Motor neuron (in vitro differentiated cells): ENCODE measurements around the gene RNASET2. TPM values are rescaled to one million over a fixed set of nuclear protein-coding genes. Genes with fewer than 3 reads are reported as not detected.

Experiments
- ATAC-seq, 8 experiments: fragments of 200-7000 bp; cut with Tn5 transposase; replicated peaks in 6 of 8; 2 replicates each; pipeline ENCODE4 v1.8.0; 2021; ENCODE audit warnings: mild to moderate bottlenecking in 8 of 8, moderate library complexity in 8 of 8
- H3K27ac ChIP-seq, 2 donors: fragments of 250-450 bp; sonication (Bioruptor Pico); 2 replicates each; pipeline ENCODE4 v1.9.0; 2021; ENCODE audit warnings: antibody characterized with exemption in 2 of 2, mild to moderate bottlenecking in 2 of 2, moderate library complexity in 1 of 2
- H3K4me1 ChIP-seq, 2 donors: fragments of 250-450 bp; sonication (Bioruptor Pico); replicated peaks in 1 of 2; 2 replicates each; pipeline ENCODE4 v1.6.1; 2021; ENCODE audit warnings: antibody characterized with exemption in 2 of 2, mild to moderate bottlenecking in 2 of 2, moderate library complexity in 1 of 2
- H3K4me3 ChIP-seq, 5 donors: fragments of 250-450 bp; sonication (Bioruptor Pico); 2 replicates each; pipeline ENCODE4 v1.9.0; 2021; ENCODE audit warnings: antibody characterized with exemption in 5 of 5, mild to moderate bottlenecking in 5 of 5, moderate library complexity in 4 of 5
- WGBS, 10 experiments: fragments of 450-650 bp; shearing (Covaris generic); methylation state at CpG; one replicate each; pipeline ENCODE4 v1.0.0; 2022; 5-methylcytosine and 5-hydroxymethylcytosine counted together
- in situ Hi-C, 9 experiments: fragments of 400-800 bp; cut with MboI; loops; one replicate each; pipeline ENCODE4 v1.15.0; 2021; ENCODE audit warnings: low sequenced_read_pairs in 9 of 9, low pct_unique_long_range_greater_than_20kb in 2 of 9; ENCODE audit not compliant: unreplicated experiment in 9 of 9
- total RNA-seq, 8 experiments: library from RNA; unstranded; fragments of 300-600 nt; gene quantifications; 2 replicates each; pipeline versions ENCODE4 v1.2.3 to v1.2.4, GENCODE V29; 2022

RNASET2 gene
- total RNA-seq, 8 experiments from 2014 or later: 12.9 to 55.2 (median 17.3) TPM

DNA sequence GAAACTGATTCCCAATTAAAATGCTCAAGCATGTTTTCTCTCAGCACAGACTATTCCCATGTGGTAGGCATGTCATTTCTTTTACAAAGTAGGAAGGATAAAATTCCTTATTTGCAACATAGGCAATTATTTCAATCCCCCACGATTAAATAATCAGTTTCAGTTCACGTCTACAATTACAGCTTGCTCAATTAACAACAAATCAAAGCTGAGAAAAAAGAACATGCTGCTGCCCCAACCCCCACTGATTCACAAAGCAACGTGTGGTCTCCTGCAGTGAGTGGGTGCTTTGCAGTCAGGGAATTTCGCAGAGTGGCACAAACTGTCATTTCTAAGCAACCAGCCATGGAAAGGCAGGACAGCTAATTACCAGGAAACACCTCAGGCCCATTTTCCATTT, 17.0 kb downstream of the RNASET2 start:
- ATAC-seq: peak in 1 of 8 experiments; percentile 36
- peaks cover 0 to 8% of the 10 kb centered on the region in 2 donors for H3K4me1 ChIP-seq
- in situ Hi-C loops: no loop called here
- H3K27ac ChIP-seq: no peak overlapping the region
- 31 to 89% (median 62%) methylated on average over 1 to 4 of the region's 4 CpGs; no CpG with 5 or more reads in 2 of the 10 experiments for WGBS, 10 experiments
- no peak overlapping the region for H3K4me3 ChIP-seq

DNA sequence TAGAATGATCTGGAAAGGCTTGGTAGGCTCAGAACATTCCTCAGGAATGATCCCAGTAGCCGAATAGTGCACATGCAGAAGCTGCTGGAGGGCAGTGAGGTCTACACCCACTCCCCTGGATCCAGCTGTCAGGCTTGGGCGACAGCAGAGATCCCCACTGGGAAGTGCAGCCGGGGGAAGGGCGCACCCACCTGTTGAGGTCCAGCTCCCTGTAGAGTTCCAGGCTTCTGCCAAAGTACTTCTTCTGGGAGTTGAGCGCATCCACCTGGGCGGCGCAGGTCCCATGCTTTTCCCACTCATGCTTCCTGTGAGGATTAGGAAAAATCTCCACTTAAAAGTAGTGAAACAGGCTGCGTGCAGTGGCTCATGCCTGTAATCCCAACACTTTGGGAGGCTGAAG, 17.6 kb downstream of the RNASET2 start:
- no peak for ATAC-seq
- 80 to 100% (median 93%) methylated on average over 1 to 4 of the region's 8 CpGs; no CpG with 5 or more reads in 5 of the 10 experiments for WGBS, 10 experiments
- H3K4me3 ChIP-seq: no peak overlapping the region
- in situ Hi-C loops: no loop called here
- H3K4me1 ChIP-seq: peaks cover 0 to 8% of the 10 kb centered on the region in 2 donors
- no peak overlapping the region for H3K27ac ChIP-seq

DNA sequence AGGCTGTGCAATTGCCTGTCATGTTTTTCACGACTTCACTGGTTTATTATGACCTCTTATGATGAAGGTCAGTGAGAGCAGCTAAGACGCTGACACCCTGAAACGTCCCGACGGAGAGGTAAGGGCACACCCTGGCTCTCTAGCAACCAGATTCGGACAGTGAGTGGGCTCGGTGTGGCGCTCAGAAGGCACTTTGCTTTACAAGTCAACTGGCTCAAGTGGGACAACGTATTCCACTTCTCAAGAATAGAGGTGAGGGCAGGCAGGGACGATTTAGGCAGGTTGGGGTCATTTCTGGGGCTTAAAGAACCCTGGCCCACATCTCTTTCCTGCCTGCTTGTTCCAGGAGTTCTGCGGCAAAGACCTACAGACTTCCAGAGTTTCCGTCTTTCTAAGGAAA, 18.2 kb downstream of the RNASET2 start:
- Histone ChIP-seq H3K27ac (no peak overlapping the region), H3K4me1 (peaks cover 0 to 8% of the 10 kb centered on the region in 2 donors), H3K4me3 (no peak overlapping the region)
- ATAC-seq: no peak
- WGBS, 10 experiments: 76 to 100% (median 92%) methylated on average over 1 to 11 of the region's 12 CpGs; no CpG with 5 or more reads in 3 of the 10 experiments
- in situ Hi-C loops: no loop called here

DNA sequence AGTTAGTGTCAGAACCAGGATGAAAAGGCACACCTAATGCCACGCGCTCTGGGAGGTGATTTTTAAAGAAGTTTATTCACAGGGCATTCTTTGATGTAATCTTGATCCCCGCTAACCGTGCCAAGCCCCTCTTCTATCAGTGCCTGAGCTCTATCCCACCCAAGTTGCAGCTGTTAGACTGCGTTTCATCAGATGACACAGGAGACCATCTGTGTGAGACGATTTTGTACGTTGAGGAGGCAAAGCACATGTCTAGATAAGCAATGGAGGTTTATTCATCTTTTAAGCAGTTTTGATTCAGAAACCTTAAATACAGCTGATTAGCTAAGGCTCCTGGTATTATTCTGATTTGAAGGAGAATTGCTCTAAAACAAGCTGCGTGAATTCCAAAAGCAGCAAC, 18.6 kb downstream of the RNASET2 start:
- in situ Hi-C loops: no loop called here
- H3K27ac ChIP-seq: no peak overlapping the region
- H3K4me3 ChIP-seq: no peak overlapping the region
- peaks cover 0 to 8% of the 10 kb centered on the region in 2 donors for H3K4me1 ChIP-seq
- WGBS, 10 experiments: 76 to 100% (median 100%) methylated on average over 1 to 7 of the region's 8 CpGs; no CpG with 5 or more reads in 1 of the 10 experiments
- no peak for ATAC-seq

DNA sequence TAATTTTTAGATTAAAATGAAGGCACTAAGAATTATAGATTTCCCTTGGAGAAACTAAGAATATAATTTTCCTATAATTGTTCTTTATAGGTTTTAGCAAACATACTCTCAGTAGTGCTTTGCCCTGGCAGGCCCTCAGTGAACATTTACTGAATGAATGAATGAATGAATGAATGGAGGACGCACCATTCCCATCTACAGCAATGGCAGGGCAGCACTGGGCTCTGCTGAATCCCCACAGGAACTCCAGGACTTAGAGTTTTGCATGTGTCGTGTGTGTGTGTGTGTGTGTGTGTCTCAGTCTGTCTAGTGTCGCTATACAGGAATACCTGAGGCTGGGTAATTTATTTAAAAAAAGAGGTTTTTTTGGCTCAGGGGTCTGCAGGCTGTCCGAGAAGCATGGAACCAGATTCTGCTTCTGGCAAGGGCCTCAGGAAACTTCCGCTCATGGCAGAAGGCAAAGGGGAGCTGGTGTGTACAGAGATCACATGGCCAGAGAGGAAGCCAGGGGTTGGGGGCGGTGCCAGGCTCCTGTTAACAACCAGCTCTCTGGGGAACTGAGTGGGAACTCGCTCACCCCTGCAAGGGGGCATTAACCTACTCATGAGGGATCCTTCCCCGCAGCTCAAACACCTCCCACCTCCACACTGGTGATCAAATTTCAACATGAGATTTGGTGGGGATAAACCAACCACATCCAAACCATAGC, 20.1 kb downstream of the RNASET2 start:
- Histone ChIP-seq H3K4me3 (no peak overlapping the region), H3K4me1 (peaks cover 0 to 8% of the 10 kb centered on the region in 2 donors), H3K27ac (no peak overlapping the region)
- ATAC-seq: no peak
- in situ Hi-C loops: no loop called here
- WGBS, 10 experiments: 41 to 85% (median 74%) methylated on average over 2 to 7 of the region's 8 CpGs; no CpG with 5 or more reads in 3 of the 10 experiments

DNA sequence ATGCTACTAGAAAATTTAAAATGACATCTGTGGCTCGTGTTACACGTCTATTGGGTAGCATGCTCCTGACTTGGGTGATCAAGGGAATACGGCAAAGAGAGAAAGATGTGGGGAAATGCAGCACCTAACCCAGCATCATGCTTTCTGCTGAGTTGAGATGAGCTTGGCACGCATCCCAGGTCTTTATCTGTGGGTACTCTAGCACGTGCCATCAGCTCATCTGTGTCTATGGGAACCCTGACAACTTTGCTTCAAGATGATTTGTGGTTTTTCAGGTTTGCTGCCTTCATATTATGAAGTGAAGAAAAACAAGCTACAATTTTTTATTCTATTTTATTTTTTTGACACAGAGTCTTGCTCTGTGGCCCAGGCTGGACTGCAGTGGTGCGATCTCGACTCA, 21.0 kb downstream of the RNASET2 start:
- in situ Hi-C loops: no loop called here
- no peak overlapping the region for H3K4me3 ChIP-seq
- WGBS, 10 experiments: 82 to 100% (median 96%) methylated on average over 1 to 6 of the region's 7 CpGs
- no peak for ATAC-seq
- H3K27ac ChIP-seq: no peak overlapping the region
- peaks cover 0 to 8% of the 10 kb centered on the region in 2 donors for H3K4me1 ChIP-seq

DNA sequence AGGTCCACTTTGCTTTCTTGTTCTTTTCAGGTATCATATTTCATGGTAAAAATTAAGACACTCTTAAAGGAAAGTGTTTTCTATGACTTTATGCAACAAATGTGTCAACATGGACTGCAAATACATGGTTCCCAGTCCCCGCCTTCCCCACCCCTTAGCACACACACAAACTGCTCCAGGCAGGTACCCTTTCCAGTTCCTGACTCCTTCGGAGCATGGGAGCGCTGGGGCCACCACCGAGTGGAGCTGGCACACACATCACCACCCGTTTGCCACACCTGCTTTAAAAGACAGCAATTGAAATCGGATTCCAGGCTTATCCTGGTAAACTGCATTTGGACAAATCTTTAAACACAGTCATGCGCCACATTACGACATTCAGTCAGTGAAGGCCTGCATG, 22.2 kb downstream of the RNASET2 start:
- WGBS, 10 experiments: 56 to 100% (median 88%) methylated on average over 2 to 8 of the region's 8 CpGs; no CpG with 5 or more reads in 2 of the 10 experiments
- in situ Hi-C loops: no loop called here
- ATAC-seq: no peak
- H3K27ac ChIP-seq: no peak overlapping the region
- no peak overlapping the region for H3K4me3 ChIP-seq
- H3K4me1 ChIP-seq: peaks cover 0 to under 1% of the 10 kb centered on the region in 2 donors

DNA sequence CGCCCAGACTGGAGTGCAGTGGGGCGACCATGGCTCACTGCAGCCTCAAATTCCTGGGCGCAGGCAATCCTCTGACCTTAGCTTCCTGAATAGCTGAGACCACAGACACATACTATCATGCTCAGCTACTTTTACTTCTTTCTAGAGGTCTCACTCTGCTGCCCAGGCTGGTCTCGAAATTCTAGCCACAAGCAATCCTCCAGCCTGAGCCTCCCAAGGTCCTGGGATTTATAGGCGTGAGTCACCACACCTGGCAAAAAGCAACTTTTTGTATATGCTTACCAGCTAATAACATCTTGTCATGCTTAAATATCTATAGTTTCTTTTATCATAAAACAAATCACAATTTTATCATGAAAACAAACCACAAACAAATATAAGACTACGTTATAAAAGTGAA, 23.0 kb downstream of the RNASET2 start:
- 75 to 100% (median 98%) methylated on average over 1 to 6 of the region's 6 CpGs; no CpG with 5 or more reads in 3 of the 10 experiments for WGBS, 10 experiments
- in situ Hi-C loops: no loop called here

DNA sequence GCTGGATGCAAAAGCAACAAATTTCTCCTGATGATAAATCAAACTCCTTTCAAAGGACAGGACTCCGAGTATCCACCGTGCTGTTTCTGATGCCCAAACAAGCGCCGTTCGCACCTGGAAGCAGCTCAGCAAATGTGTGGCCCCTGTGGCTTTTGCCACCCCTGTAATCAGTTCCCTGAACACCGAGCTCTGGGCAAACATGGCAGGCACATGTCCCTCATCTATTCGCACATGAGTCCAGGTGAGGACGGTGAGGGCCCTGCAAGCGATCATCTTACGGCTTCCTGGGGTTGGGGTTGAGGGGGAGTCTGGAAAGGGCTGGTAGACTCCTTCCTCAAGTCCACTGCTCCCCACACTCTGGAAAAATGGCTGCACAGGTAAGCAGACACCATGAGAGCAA, 23.7 kb downstream of the RNASET2 start:
- no peak overlapping the region for H3K27ac ChIP-seq
- no peak overlapping the region for H3K4me3 ChIP-seq
- 50 to 100% (median 88%) methylated on average over 2 to 6 of the region's 10 CpGs; no CpG with 5 or more reads in 5 of the 10 experiments for WGBS, 10 experiments
- peaks cover 4 to 9% of the 10 kb centered on the region in 2 donors for H3K4me1 ChIP-seq
- ATAC-seq: no peak
- in situ Hi-C loops: no loop called here

More for the DNA sequence above, 23.0 kb downstream of the RNASET2 start:
- Histone ChIP-seq H3K4me1 (peaks cover 0 to under 1% of the 10 kb centered on the region in 2 donors), H3K27ac (no peak overlapping the region), H3K4me3 (no peak overlapping the region)
- ATAC-seq: no peak

DNA sequence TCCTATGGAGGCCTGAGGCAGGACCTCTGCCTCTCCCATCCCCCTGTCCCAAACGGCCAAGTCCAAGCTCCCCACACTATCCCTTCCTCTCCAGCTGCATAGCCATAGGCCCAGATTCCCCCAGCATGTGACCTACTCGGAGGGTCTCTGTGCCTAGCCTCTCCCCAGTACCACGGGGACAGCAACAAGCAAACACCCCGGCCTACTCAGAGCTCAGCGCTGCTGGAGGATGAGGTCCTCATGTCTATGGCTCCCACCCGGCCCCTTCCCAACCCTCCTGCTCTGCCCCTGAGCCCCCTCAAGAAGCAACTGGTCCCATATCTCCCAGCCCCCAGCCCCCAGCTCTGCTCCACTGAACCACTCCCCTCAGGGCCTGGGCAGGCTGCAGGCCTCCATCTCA, 24.2 kb downstream of the RNASET2 start:
- Histone ChIP-seq H3K4me3 (no peak overlapping the region), H3K4me1 (peaks cover 7 to 14% of the 10 kb centered on the region in 2 donors), H3K27ac (no peak overlapping the region)
- in situ Hi-C loops: no loop called here
- ATAC-seq: no peak
- whole genome bisulfite sequencing, 10 experiments: 43 to 94% methylated on average over 1 to 2 of the region's 6 CpGs; no CpG with 5 or more reads in 8 of the 10 experiments

DNA sequence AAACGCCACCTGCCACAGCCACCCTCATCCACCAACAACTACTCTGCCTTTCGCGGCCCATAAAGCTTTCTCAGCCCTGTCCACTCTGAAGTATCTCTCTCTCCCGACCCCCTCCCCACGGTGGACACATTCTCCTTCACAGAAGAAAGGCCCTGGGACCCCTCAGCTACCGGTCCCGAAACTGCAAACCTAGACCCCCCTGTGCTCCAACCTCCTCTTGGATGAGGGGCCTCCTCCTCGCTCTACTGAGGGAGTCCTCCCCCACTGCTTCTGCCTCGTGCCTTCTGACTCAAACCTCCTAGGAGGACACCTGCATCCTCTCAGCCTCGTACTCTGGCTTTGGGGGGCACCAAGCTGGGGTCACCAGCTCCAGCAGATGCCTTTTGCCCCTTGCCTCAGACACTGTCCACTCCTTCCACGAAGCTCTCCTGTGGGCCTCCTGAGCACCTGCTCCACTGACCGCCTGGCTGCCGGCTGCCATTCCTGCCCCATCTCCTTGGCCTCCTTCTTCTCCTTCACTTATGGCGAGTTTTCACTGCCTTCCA, 24.9 kb downstream of the RNASET2 start:
- Histone ChIP-seq H3K4me1 (peaks cover 7 to 20% of the 10 kb centered on the region in 2 donors), H3K27ac (no peak overlapping the region), H3K4me3 (no peak overlapping the region)
- WGBS, 10 experiments: 80 to 100% (median 99%) methylated on average over 1 to 9 of the region's 14 CpGs; no CpG with 5 or more reads in 4 of the 10 experiments
- ATAC-seq: no peak
- in situ Hi-C loops: no loop called here

DNA sequence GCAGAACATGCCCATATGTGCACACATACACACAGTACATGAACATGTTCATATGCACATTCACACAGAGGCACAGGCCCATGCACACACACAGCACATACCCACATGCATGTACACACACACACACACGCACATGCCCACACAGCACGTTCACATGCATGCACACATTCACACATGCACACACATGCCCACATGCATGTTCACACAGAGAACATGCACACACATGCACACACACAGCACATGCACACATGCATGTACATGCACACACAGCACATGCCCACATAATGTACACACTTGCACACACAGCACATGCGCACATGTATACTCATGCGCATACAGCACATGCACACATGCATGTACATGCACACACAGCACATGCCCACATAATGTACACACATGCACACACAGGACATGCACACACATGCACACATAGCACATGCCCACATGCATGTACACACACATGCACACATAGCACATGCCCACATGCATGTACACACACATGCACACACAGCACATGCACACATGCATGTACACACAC, 25.9 kb downstream of the RNASET2 start:
- 95 to 100% (median 100%) methylated on average over 1 to 4 of the region's 4 CpGs; no CpG with 5 or more reads in 4 of the 10 experiments for WGBS, 10 experiments

DNA sequence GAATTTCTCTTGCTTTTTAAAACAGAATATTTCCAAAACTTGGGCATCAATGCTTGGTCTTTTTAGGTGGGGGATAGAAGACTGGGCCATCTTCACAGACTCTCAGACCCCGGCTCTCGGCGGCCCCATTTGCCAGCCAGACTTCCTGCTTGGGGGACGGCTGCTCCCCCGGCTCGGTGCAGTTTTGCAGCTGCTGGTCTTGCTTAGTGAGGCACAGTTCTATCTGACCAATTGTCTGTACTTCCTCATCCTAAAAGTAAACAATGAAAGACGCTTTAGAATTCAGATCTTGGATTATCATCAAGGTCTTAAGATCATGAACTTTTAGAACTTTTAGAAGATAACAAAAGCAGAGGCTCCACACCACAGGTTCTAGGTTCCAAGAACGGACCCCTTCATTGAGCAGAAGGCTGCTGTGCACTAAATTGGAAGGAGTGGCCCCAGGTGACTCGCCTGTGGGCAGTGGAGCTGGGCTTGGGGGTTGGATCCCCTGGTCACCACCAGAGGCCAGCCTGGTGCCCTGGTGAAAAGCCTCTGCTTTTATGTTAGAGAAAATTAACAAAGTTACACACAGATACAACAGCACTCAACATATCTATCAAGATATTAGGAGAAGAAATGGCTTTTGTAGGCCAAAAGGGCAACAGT, 26.7 kb downstream of the RNASET2 start:
- peaks cover 7 to 20% of the 10 kb centered on the region in 2 donors for H3K4me1 ChIP-seq
- H3K4me3 ChIP-seq: no peak overlapping the region
- H3K27ac ChIP-seq: no peak overlapping the region
- in situ Hi-C loops: no loop called here
- no peak for ATAC-seq
- 20 to 100% (median 86%) methylated on average over 1 to 5 of the region's 9 CpGs; no CpG with 5 or more reads in 1 of the 10 experiments for WGBS, 10 experiments

More for the DNA sequence above, 25.9 kb downstream of the RNASET2 start:
- no peak overlapping the region for H3K27ac ChIP-seq
- peaks cover 7 to 20% of the 10 kb centered on the region in 2 donors for H3K4me1 ChIP-seq
- in situ Hi-C loops: no loop called here
- ATAC-seq: no peak
- H3K4me3 ChIP-seq: no peak overlapping the region
